ENCODE measurements around the gene OR4S2.

The OR4S2 gene, protein sequence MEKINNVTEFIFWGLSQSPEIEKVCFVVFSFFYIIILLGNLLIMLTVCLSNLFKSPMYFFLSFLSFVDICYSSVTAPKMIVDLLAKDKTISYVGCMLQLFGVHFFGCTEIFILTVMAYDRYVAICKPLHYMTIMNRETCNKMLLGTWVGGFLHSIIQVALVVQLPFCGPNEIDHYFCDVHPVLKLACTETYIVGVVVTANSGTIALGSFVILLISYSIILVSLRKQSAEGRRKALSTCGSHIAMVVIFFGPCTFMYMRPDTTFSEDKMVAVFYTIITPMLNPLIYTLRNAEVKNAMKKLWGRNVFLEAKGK

DNA sequence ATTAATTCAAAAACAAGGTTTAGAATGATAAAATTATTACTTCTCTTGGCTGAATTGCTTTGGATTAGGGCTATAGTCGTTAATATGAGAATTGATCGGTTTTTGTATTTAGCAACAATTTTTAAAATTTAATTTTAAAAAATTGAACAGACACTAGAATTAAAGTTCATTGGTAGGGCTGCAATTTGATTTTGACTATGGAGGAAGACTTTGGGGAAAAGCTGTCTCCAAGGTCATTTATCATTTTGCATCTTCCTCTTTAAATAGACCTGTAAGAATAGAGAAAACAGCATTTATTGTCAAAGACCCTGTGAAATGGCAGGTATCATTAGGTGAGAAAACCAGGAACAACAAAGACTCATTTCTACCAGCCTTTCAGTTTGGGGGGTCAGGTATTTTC is at the start of gene OR4S2:
TSS of gene OR4S2 (plus strand) at position 301 of the 400 bp plus-strand sequence. CDS start 2,577 bp downstream, outside the sequence.
- no peak for DNase-seq

DNA sequence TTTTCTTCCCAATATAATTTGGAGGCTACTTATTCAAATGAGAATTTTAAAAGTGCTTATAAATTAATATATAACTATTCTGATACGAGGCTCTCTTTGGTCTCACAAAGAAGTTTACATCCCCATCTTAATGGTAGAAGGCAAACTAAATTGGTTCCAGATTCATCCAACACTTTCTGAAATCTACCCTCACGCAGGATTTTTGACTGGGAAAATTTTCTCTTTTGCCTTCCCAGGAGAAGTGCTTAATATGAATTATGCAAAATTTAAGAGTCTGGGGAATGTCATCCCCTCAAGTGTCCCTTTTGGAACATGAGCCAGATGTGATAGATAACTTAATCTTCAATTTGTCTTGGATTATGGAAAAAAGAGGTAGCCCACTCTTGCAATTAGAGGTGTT is 40.6 kb upstream of the OR4S2 start, which contains the start of gene OR4C11:
TSS of gene OR4C11 (minus strand) at position 101 of the 400 bp plus-strand sequence. CDS start 3,272 bp downstream, outside the sequence.
- no peak for DNase-seq

DNA sequence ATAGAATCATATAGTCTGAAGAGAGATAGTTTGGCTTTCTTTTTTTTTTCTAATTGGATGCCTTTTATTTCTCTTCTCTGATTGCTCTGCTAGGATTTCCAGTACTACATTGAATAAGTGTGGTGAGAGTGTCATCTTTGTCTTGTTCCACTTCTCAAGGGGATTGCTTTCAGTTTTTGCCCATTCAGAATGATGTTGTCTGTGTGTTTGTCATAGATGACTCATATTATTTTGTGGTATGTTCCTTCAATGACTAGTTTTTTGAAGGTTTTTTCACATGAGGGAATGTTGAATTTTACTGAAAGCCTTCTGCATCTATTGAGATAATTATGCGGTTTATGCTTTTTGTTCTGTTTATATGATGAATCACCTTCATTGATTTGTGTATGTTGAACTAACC is 23.6 kb upstream of the OR4S2 start:
- no peak for DNase-seq

DNA sequence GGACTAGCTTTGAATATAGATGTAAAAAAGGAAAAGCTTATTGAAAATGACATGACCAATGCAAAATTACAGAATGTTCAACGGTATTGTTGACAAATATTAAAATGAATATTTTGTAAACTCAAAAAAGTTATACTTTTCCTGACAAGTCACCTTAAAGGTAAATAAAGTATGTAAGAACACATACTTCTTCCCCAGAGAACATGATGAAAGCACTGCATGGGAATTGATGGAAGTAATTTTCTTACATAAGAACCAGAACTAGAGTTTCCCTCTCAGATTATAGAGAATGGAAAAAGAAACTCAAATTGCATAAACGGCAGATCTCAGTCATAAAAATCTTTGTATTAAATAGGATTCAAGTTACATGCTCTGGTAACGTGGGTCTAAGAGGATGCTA is 13.3 kb upstream of the OR4S2 start, which contains the start of gene OR4P4:
TSS of gene OR4P4 (plus strand) at position 301 of the 400 bp plus-strand sequence.
- DNase-seq, result no peak

DNA sequence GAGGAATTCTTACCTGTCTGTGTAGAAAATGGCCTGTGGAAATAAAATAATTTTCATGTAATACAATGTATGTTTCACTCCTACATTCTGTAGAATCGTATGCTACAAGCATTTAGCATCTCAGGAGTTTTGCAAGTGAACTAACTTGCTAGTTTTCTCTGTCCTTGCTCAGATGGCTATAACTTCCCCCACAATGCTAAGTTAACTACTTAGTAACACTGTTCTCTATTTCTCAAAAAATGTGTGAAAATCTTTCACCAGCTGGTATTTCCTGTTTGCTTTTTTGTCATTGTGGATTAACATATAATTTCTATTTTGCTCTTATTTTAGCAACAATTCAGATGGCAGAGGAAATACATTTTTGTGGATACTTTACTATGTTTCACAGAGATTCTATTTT is 4.4 kb downstream of the OR4S2 start:
- DNase-seq, result no peak

DNA sequence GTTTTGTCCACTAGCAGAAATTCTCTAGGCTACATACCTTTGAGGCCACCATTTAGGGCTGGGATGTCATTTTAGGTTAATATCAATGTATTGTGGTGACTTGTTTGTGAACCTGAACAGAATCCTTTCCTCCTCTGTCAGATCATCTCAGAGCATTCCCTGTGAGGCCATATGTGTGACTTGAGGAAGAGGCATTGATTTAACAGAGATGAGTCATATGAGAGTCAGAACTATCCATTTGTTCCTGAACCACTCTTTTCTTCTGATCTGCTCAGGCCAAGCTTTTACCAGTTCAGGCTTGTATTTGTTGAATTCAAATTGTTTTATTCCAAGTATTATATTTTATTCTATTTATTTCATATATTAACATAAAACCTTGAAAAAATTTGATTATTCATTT is 7.0 kb downstream of the OR4S2 start:
- DNase-seq, result no peak

DNA sequence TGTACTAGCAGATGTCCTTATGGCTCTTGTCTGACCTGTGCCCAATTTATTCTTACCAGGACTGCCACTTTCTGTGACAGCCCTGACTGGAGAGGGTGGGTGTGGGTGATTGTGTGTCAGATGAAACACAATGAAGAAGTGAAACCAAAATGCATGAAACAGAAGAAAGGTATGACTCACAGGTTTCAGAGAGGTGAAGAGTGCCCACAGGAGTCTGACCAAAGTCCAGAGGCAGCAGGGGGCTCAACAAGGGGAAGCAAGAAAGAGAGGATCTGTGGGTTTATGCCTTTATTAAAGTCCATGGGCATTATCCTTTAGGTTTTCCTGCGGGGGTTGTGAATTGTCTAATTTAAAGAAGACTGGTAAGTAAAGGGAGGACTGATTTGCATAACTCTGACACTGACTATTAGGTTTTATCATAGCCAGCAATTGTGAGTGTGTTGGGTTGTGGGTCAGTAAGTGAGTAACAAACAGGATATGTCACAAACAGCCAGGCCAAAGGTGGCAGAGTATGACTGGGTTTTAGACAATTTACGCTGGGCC is 10.0 kb downstream of the OR4S2 start:
- no peak for DNase-seq

DNA sequence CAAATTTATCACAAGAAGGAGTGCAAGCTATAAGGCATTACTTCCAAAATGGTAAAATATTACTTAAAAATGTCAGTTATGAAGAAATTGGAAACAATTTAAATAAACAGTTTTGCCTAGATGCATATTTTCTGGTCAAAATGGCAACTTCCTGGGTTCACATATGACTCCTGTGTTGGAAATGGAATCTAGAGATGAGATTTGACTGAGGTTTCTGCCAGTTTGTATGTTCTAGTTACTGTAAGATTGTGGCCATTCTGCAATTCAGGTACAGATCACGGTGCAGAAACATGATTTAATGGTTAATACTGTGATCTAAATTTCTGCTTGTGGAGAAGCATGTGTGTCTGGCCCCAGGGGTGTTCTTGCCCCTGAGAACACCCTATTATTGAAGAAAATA is 10.5 kb downstream of the OR4S2 start:
- DNase-seq, result no peak

DNA sequence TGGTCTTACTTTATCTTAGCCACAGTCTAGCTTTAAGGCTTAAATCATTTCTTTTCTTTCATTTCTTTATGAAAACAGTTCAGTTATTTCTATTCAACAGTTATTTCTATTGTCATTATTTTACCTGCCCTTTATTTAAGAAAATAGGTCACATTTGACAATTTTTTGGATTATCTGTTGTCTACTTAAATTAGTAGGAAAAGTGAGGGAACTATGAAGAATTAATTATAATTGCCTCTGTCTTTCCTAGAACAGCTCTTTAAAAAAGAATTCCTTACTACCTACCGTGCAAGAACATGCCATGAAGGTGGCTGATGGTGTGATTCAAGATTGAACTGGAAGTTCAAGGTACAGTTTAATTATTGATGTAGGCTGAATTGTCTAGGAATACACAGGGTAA is 13.8 kb downstream of the OR4S2 start, which contains the start of gene OR4C6:
TSS of gene OR4C6 (plus strand) at position 301 of the 400 bp plus-strand sequence. CDS start 2,966 bp downstream, outside the sequence.
- DNase-seq, result no peak

DNA sequence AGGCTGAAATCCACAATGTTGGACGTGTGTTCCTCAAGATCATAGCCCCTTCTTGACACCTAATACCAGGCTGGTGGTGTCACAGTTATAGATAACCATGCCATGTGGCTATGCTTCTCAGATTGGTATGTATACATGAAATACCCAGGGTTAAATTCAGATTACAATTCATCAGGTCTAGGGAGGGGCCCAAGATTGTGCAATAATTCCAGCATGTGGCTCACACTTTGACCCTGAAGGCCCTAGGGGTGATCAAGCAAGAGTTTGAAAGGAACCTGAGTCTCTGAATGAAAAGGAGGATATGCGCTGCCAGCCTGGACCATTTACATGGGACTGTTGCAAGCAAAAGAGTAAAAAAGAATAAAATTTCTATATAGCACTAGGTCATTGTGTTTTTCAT is 21.2 kb downstream of the OR4S2 start:
- no peak for DNase-seq

DNA sequence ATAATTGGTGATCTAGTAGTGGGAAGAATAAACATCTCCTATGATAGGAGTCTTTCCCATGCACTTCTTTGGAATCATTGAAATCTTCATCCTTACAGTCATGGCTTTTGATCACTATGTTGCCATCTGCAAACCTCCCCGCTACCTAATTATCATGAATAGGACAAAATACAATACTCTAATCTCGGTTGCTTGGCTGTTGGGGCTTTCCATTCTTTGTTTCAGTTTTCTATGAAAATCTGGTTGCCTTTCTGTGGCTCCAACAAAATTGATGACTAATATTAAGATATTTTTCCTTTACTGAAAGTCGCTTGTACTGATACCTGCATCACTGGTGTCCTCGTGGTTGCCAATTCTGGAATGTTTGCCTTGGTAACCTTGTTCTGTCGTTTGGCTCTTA is 25.7 kb downstream of the OR4S2 start:
- no peak for DNase-seq

DNA sequence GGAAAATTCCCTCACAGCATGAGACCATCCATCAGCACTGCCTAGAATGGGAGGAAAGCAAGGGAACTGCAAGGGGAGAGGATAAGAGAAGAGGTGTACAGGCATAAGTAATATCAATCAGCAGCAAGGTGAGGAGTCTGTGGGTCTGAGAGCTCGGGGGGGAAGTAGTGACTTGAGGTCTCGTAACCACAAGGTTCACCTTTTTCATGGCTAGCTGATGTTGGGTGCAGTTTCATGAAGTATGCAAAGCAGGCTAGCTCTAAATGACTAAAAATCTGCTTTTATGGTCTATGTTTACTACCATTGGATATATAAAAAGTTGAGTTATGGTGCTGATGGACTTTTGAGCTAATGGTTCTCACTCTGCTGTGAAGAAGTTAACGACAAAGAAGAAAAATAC is 49.7 kb downstream of the OR4S2 start:
- DNase-seq, result no peak

DNA sequence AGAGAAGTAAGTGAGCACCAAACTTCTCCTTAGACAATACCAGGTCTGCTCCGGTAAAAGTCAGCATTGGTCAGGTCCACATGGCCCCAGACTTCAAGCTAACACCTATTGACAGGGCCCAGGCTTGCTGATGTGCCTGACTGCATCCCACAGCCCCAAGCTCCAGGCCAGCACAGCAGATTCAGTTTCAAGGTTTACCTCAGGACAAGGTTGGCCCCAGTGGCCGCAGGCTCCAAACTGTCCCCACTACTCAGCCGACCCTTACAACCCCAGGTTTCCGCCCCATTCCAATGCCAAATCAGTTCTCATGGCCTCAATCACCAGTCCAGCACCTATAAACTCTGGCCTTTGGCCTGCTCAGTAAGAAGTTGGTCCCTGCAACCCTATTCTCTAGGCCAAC is 53.3 kb downstream of the OR4S2 start:
- DNase-seq, result no peak
